ENCODE data around the gene WNT7B. TPM values are rescaled to one million over a fixed set of nuclear protein-coding genes. Genes with fewer than 3 reads are reported as not detected.

The WNT7B gene
- total and polyA plus RNA-seq, 2 of the 8 experiments (the other 6 are each of a cell fraction or from before 2014, with no cell fraction given), result 0.14 to 0.24 TPM

DNA sequence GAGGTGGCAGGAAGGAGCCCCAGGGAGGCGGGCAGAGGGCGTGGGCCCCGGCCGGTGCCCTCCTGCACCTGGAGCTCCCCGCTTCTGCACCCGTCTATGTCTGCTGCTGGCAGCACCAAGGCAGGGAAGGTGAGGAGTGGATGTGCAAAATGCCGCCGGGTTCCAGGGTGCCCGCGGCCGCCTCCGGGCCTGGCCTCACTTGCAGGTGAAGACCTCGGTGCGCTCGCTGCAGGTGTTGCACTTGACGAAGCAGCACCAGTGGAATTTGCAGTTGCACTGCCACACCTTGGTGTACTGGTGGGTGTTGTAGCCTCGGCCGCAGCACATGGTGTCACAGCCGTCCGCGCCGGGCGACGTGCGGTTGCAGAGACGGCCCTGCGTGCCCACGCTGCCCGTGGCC lies 54.3 kb downstream of the WNT7B start:
- no peak overlapping the region; the same call in 1 of the 2 replicates for H4K8ac ChIP-seq (ENCODE audit: extremely low read depth, insufficient read depth, low read length)
- no peak for FAIRE-seq
- no peaks in the 10 kb centered on the region; a peak in 1 of 7 replicates for H3K4me1 ChIP-seq (replicated peaks in 1 of 4; ENCODE audit: control insufficient read depth in 3 of 4, insufficient read depth in 4 of 4, low read length in 3 of 4)
- TF ChIP-seq POLR2A (IDR thresholded peaks at IDR 0.05; ENCODE audit: control extremely low read depth in 1 of 2, low read depth in 2 of 2, low read length in 2 of 2), result no peak
- TF ChIP-seq CTCF (IDR thresholded peaks at IDR 0.05; ENCODE audit: control extremely low read depth in 1 of 3, insufficient read depth in 1 of 3, low read depth in 1 of 3, low read length in 3 of 3), result no peak
- H3K9me3 ChIP-seq (ENCODE audit: insufficient read depth in 2 of 2, low read depth in 1 of 2, low read length in 1 of 2), result no peaks in the 10 kb centered on the region
- no peak overlapping the region for H4K91ac ChIP-seq (replicated peaks; ENCODE audit: insufficient read length, low read length)
- H3K27ac ChIP-seq (ENCODE audit: low read depth, low read length), result no peak overlapping the region
- DNase-seq (ENCODE audit: low read depth in 1 of 2, low spot score in 2 of 2), result no peak
- H2AK5ac ChIP-seq (ENCODE audit: low read depth, low read length), result no peak overlapping the region
- no peaks in the 10 kb centered on the region for H3K27me3 ChIP-seq (replicated peaks in 1 of 4; ENCODE audit: control insufficient read depth in 3 of 4, extremely low read depth in 1 of 4, insufficient read depth in 3 of 4, low read length in 3 of 4)
- no peak overlapping the region for H2BK120ac ChIP-seq (replicated peaks; ENCODE audit: low read depth, low read length)
- H3K4me3 ChIP-seq (ENCODE audit: extremely low read depth in 1 of 4, insufficient read depth in 2 of 4, low read depth in 3 of 4, low read length in 4 of 4), result no peak overlapping the region
- no peak overlapping the region for H2BK15ac ChIP-seq (ENCODE audit: low read length)
- no peaks in the 10 kb centered on the region for H3K79me1 ChIP-seq (ENCODE audit: low read depth, low read length)
- H2BK20ac ChIP-seq (ENCODE audit: low read length), result no peak overlapping the region
- H3K9ac ChIP-seq (replicated peaks in 1 of 4; ENCODE audit: extremely low read depth in 1 of 4, low read depth in 3 of 4, low read length in 3 of 4), result no peak overlapping the region
- H3K14ac ChIP-seq (ENCODE audit: insufficient read length), result no peak overlapping the region
- H4K20me1 ChIP-seq (replicated peaks in 1 of 2; ENCODE audit: control insufficient read depth in 1 of 2, insufficient read depth in 2 of 2, low read length in 2 of 2), result no peaks in the 10 kb centered on the region
- H3K4me2 ChIP-seq (ENCODE audit: insufficient read depth in 1 of 2, low read depth in 2 of 2, low read length in 2 of 2), result no peak overlapping the region
- POLR2A ChIA-PET (ENCODE audit: partially characterized antibody), result no interaction called here
- no peak overlapping the region for H3K18ac ChIP-seq (ENCODE audit: extremely low read depth, low read length)
- no peak overlapping the region for H3K4ac ChIP-seq (replicated peaks; ENCODE audit: insufficient read length, low read depth, low read length)
- no peak overlapping the region for H2BK5ac ChIP-seq (ENCODE audit: low read depth, low read length)
- no peak overlapping the region for H3K23ac ChIP-seq (ENCODE audit: insufficient read length)
- H2AFZ ChIP-seq (ENCODE audit: low read length), result no peak overlapping the region
- H3K36me3 ChIP-seq (ENCODE audit: control insufficient read depth in 2 of 4, insufficient read depth in 4 of 4, low read length in 3 of 4), result no peaks in the 10 kb centered on the region
- H3K79me2 ChIP-seq (ENCODE audit: control insufficient read depth in 1 of 2, insufficient read depth in 2 of 2, low read length in 2 of 2), result no peaks in the 10 kb centered on the region
- H3K56ac ChIP-seq (replicated peaks; ENCODE audit: insufficient read length, low read depth, low read length), result no peak overlapping the region
- 98% methylated on average over 24 of the region's 29 CpGs; no CpG with 5 or more reads in 1 of the 2 experiments for WGBS, 2 experiments (ENCODE audit: extremely low coverage in 1 of 2, insufficient coverage in 1 of 2, insufficient read length in 1 of 2, insufficient replicate concordance in 2 of 2, low coverage in 1 of 2, low lambda C conversion rate in 2 of 2, missing lambda C conversion rate in 1 of 2)
- H2BK12ac ChIP-seq (ENCODE audit: low read depth, low read length), result no peak overlapping the region
- no peaks in the 10 kb centered on the region for H3K23me2 ChIP-seq (ENCODE audit: low read depth, low read length)
- CTCF ChIA-PET (ENCODE audit: partially characterized antibody), result interaction anchor here (1.0 to 2.6 kb wide), 3 partner anchors 26 to 345 kb away, joined by 4 to 13 read pairs (median 6); no protein-coding TSS in a partner anchor
- H4K5ac ChIP-seq (ENCODE audit: insufficient read length, low read depth, low read length), result no peak overlapping the region
